ENCODE results near the gene MYO1B. TPM values are rescaled to one million over a fixed set of nuclear protein-coding genes. Genes with fewer than 3 reads are reported as not detected.

Gene MYO1B
- polyA plus RNA-seq, 1 donor = 82.6 TPM

GRCh38 chr2:191363267-191363666 lies 118.1 kb downstream of the MYO1B start:
- DNase-seq = no peak

DNA sequence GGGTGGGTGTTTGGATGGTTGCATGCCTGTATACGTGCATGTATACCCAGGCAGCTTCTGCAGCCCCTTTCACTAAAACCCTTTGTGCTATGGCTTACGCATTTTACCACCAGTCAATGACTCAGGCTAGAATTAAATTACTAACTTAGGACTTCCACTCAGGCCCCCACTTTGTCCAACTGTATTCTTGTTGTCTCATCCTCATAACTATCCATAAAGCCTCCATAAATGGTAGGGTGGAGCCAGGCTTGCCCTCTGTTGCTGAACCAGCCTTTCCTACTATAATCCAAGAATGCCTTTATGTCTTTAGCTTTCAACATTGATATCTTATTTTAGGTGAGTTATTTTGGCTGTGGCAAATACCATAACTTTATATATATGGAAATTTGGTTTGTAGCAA lies 119.9 kb downstream of the MYO1B start:
- no peak for DNase-seq

GRCh38 chr2:191366199-191366598 lies 121.0 kb downstream of the MYO1B start:
- DNase-seq = peak; percentile 19

DNA sequence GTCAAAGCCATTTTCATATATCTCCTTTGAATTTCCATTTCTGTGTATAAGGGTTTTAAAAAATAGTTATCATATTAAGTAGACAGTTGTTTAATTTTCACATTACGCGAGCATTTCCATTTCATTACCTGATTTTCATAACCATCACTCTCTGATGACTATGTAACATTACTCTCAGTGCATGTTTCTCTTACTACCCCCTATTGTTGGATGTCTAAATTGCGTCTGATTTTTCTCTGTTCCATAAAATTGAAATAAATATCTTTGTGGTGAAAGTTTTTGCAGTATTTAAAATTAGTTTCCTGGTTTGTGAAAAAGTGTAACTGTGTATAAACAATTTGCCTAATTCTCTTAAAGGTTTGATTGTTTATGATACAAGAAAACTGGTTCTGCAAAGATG lies 123.8 kb downstream of the MYO1B start:
- DNase-seq = no peak

- no peak for DNase-seq
Measured at GRCh38 chr2:191374366-191374765, 129.2 kb downstream of the MYO1B start.

DNA sequence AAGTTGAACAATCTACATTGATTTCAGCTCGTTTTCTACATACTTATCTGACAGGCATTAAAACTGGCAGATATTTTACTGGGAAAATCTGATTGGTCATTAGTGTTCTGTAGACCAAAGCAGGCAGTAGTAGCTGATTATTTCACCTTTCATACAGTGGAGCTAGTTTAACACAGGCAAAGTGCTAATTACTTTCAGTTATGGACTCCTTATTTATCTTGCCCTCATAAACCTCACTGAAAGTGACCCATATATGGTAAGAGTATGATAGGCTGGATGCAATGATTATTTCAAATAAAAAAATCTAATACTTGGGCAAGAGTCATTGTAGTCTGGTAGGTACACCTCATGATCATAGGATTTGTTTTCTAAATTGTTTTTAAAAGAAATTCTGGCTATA lies 129.7 kb downstream of the MYO1B start:
- DNase-seq = no peak

GRCh38 chr2:191376981-191377629 lies 131.9 kb downstream of the MYO1B start:
- peak; percentile 48 for DNase-seq

DNA sequence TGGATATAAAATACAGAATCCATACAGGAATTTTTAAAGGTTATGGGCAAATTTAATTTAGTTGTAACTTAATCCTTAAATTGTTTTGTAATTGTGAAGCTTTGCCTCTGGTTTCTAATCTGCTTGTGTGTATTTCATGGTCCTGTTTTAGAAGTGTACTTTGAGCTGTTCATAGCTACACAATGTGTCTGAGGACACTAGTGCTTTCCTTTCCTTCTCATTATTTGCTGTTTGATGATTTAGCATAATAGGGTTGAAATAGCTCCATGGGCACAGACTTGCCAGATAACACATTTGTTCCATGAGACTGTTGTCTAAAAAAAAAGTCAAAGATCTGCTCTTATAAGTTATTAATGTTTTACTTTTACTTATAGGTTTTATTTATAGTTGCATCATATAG lies 134.2 kb downstream of the MYO1B start:
- no peak for DNase-seq

- DNase-seq = no peak
Measured at GRCh38 chr2:191382801-191383200, 137.6 kb downstream of the MYO1B start.

DNA sequence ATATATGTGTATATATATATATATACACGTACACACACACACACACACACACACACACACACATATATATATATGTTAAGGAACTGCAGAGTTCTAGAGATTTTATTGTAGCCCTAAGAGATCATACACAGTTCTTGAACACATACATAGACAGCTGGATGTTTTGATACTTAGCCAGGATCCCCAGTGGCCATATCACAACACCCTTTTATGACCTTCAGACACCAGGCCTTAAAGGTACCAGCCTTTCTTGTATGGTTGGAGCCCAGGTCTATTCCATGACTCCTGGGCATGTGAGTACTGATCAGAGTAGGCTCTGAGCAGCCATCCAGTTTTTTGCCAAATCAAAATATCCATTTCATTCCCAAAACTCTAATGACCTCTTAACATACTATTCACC lies 138.3 kb downstream of the MYO1B start:
- no peak for DNase-seq

DNA sequence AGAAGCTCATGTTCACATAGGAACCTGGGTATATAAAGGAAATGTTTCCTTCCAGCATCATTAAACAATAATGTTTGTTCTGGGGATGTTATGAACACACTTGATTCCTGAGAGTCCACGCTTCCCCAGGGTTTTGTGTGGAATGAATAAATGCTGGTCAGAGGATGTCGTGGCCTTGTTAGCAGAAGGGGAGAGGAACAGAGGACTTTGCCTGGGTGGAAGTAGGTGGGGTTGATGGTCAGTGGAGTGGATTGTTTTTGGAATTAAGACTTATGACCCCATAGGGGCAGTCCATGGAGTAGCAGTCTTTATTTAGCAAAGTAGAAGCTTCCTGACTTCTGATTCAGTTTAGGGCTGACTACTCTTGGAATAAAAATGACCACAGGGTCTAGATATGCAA lies 139.6 kb downstream of the MYO1B start:
- no peak for DNase-seq

DNA sequence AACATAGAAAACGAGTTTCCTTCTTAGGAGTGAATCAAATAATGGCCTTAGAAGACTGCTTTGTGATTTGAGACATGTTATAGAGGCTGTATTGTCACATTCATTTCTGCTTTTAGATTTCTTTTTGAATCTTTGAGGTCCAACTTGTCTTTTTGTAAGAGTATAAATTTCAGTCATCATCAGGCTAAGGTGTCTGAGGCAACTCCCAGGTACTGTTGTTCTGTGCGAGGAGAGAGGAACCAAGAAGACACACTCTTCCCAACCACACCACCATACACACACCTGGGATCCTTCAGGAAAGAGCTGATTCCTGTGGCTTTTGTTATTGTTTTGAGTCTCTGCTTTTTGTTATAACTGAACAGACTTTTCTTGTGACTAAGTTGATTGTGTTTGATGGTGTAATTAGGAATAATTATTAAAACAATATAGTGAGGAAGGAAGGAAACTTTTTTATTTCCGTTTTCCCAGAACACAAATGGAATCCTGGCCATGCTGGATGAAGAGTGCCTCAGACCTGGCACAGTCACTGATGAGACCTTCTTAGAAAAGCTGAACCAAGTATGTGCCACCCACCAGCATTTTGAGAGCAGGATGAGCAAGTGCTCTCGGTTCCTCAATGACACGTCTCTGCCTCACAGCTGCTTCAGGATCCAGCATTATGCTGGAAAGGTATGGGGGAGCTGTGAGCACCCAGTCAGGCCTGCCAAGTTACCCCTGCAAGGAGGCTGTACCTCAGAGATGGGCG lies 140.4 kb downstream of the MYO1B start:
- DNase-seq = no peak

DNA sequence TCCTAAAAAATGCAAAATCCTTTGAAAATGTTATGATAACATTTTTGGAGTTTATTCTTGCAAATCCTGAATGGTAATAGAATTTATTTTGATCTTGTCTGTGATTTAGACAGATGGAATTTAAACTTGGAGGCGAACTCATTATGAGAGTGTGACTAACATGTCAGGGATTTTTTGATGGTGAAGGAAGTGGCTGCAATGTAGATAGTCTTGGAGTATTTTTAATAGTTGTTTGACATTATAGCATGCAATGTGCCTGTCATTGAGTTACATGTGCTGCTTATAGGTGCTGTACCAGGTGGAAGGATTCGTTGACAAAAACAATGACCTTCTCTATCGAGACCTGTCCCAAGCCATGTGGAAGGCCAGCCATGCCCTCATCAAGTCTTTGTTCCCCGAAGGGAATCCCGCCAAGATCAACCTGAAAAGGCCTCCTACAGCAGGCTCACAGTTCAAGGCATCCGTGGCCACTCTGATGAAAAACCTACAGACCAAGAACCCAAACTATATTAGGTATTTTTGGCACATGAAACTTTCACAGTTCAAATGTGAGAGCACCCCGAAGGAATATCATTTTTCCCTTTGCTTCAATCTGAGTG lies 141.8 kb downstream of the MYO1B start:
- DNase-seq = no peak

- DNase-seq = no peak
Measured at GRCh38 chr2:191389288-191389687, 144.1 kb downstream of the MYO1B start.

DNA sequence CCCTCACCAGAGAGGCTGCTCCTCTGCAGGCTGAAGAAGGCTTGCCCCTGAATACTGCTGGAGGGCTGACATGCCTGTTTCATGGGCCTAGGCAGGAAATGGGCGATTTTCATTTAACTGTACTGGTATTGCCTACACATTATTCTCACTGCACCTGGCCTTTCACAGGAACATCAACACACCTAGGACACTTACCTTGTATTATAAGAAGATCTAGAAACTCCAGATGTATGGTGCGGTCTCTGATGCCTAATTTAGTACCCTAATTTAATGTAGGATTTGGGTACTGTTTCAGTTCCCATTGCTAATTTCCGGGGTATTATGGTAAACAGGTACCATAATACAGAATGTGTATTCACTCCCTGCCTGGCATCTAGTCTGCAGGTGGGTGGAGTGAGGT lies 146.0 kb downstream of the MYO1B start:
- no peak for DNase-seq

GRCh38 chr2:191394043-191394442 lies 148.8 kb downstream of the MYO1B start:
- no peak for DNase-seq

DNA sequence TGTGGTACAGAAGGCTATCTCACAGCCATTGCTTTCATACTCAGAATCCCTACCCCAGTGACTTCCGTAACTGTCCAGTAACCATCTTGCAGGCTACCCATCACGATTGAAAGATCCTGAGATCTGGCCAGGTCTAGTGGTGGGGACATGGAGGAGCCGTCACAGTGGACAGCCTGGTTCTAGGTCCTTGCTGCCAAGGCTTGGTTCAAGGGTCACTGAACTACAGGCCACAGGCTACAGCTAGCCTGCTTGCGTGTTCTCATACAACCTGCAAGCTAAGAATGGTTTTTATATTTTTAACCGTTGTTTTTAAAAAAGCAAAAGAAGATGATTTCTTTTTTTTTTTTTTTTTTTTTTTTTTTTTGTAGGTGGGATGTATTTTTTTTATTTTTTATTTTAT lies 151.6 kb downstream of the MYO1B start:
- no peak for DNase-seq

- no peak for DNase-seq
Measured at GRCh38 chr2:191399601-191400000, 154.4 kb downstream of the MYO1B start.

DNA sequence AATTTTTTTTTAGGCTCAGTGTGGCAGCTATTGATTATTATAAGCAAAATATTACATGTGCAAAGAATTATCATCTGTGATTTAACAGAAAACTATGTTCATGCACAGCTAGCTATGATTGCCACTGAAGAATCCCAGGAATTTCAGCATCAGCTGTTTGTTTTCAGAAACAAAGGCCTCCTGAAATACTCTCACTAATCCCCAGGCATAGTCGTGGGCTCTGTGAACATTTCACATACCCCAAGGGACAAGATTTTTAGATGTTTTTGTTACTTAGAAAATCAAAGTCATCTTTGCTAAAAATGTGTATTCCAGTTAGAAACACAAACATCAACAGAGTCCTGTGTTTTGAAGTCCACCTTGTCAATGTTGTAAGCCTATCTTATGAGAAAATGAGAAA lies 156.1 kb downstream of the MYO1B start:
- no peak for DNase-seq

DNA sequence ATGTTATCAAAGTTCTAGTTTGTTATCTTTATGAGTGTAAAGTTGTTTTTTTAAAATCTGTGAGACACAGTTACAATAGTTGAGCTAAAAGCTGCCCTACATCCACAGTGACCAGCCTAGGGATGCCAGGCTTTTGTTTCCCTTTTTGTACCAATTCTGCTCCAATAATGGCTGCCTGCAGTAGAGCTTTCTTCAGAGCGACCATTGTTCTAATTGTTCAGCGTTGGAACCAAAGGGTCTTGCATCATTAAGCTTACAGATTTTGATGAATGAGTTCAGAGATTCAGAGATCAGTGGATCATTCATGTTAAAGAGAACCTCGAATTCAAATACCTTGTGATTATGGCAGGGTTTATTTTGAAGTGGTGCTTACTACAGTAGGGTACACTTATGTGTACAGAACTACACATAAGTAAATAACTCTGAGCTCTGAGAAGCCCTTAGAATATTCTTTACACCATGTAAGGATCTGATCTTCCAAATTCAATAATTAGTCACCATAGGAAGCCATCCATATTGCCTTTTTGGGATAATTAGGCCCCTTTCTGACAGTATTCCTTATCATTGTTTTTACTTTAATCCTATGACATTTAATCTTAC lies 157.9 kb downstream of the MYO1B start:
- DNase-seq = no peak

DNA sequence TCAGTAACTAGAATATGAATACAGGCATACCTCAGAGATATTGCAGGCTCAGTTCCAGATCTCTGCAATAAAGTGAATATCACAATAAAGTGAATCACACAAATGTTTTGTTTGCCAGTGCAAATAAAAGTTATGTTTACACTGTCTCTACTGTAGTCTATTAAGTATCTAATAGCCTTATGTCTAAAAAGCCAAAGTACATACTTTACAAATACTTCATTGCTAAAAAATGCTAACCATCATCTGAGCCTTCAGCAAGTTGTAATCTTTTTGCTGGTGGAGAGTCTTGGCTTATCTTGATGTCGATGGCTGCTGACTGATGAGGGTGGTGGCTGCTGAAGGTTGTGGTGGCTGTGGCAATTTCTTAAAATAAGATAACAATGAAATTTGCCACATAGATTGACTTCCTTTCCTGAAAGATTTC lies 159.4 kb downstream of the MYO1B start:
- DNase-seq = no peak

GRCh38 chr2:191405546-191405945 lies 160.3 kb downstream of the MYO1B start:
- no peak for DNase-seq

DNA sequence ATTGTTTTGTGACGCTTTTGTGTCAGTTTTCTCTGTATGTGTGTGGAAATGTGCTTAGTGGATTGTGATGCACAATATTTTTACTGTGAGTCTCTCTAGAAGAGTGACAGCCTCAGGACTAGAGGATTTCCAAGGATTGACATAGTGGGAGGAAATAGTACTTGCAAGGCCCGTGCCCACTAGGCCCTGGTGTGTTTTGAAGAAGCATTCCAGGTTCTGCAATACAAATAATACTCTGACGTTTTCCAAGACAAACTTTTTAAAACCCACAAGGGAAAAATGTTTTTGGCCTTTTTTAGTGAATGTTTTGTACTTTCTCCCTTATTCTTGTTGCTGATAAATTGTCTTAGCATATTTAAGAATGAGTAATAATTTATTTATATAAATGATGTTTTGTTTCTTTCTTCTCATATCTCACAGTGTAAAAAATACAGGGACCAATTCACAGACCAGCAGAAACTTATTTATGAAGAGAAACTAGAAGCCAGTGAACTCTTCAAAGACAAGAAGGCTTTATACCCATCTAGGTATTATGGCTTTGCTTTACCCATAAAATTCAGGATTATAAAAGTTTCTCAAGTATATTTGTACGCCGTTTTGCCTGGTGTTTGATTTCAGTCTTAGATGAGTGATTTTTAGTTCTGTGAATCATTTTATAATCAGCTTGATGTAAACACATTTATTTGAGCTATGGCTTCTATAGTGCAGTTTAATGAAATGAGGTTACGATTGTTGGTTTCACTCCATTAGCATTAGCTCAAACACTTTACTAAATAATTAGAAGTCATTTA lies 165.6 kb downstream of the MYO1B start:
- DNase-seq = no peak

Data from hindlimb muscle (tissue), 1 donor.